Mesenteric fat pad (tissue), 1 donor: Measurements from ENCODE around the gene CMIP. TPM values are rescaled to one million over a fixed set of nuclear protein-coding genes. Genes with fewer than 3 reads are reported as not detected.

Experiments
- DNase-seq: peaks from one replicate; pipeline ENCODE4 v3.0.0-alpha.2; 2020; ENCODE audit warnings: low spot score
- long read RNA-seq: library from polyadenylated mRNA; unstranded; transcript quantifications from one replicate; pipeline ENCODE4 v2.0.0, GENCODE V29; 2020
- total RNA-seq: library from RNA; stranded (reverse); fragmentation: NEBNext Ultra II Directional; extraction: Animal tissue kit (Norgen Biotek cat#: 25700); gene quantifications from one replicate; pipeline ENCODE4 v1.2.1, GENCODE V29; 2021
- donor health status: DM: yes; HTN: yes; CAD: no.

Gene CMIP
- total RNA-seq, result 68.4 TPM
- long read RNA-seq, partial matches to known transcripts, result 10 of 39 reads
- long read RNA-seq, other reads (novel, unspliced or antisense), result 29 of 39 reads

- DNase-seq, result peak; percentile 96
These were observed at the start of gene CMIP for GRCh38 chr16:81444448-81445121. CMIP (plus strand) TSS chr16:81444808.

- no peak for DNase-seq
These were observed 49.5 kb upstream of the CMIP start for GRCh38 chr16:81394966-81395655.

- peak; percentile 35 for DNase-seq
These were observed 47.3 kb upstream of the CMIP start for GRCh38 chr16:81397058-81397878.

GRCh38 chr16:81397879-81398520 is 46.6 kb upstream of the CMIP start:
- no peak for DNase-seq

GRCh38 chr16:81399909-81400308 is 44.7 kb upstream of the CMIP start:
- DNase-seq, result no peak

GRCh38 chr16:81401035-81401950 is 43.3 kb upstream of the CMIP start:
- no peak for DNase-seq

- no peak for DNase-seq
These were observed 41.4 kb upstream of the CMIP start for GRCh38 chr16:81403208-81403600.

- DNase-seq, result peak; percentile 96
These were observed 40.8 kb upstream of the CMIP start for GRCh38 chr16:81403601-81404391.

- peak; percentile 6 for DNase-seq
These were observed 39.6 kb upstream of the CMIP start for GRCh38 chr16:81405002-81405401.

GRCh38 chr16:81405702-81406113 is 38.9 kb upstream of the CMIP start:
- peak; percentile 28 for DNase-seq

GRCh38 chr16:81408409-81408950 is 36.1 kb upstream of the CMIP start:
- DNase-seq, result no peak

GRCh38 chr16:81409016-81409556 is 35.5 kb upstream of the CMIP start:
- no peak for DNase-seq

GRCh38 chr16:81410643-81411293 is 33.8 kb upstream of the CMIP start:
- DNase-seq, result no peak

GRCh38 chr16:81413245-81413990 is 31.2 kb upstream of the CMIP start:
- DNase-seq, result no peak

- no peak for DNase-seq
These were observed 28.9 kb upstream of the CMIP start for GRCh38 chr16:81415751-81416150.

GRCh38 chr16:81416749-81417148 is 27.9 kb upstream of the CMIP start:
- no peak for DNase-seq

GRCh38 chr16:81417210-81417609 is 27.4 kb upstream of the CMIP start:
- DNase-seq, result no peak

GRCh38 chr16:81419806-81420205 is 24.8 kb upstream of the CMIP start:
- no peak for DNase-seq
